ENCODE data around the gene TEN1.
"Not testable (repeated sequence)": the region's sequence is repeated elsewhere in the genome, so short reads cannot be mapped to it uniquely, and the experiment has no call there.

The TEN1 gene

GRCh38 chr17:76027159-76027839 is 48.3 kb downstream of the TEN1 start, which contains the start of gene EVPL:
Gene EVPL (minus strand): TSS chr17:76027306. CDS start chr17:76027198, 108 bp downstream.
- DNase-seq (ENCODE audit: low read depth): no peak

- DNase-seq (ENCODE audit: low read depth): no peak
These were observed 53.2 kb downstream of the TEN1 start for GRCh38 chr17:76032073-76032779.

GRCh38 chr17:76032780-76033108 is 53.7 kb downstream of the TEN1 start:
- no peak for DNase-seq (ENCODE audit: low read depth)

- DNase-seq (ENCODE audit: low read depth): no peak
These were observed 54.1 kb downstream of the TEN1 start for GRCh38 chr17:76033139-76033538.

GRCh38 chr17:76034428-76035350 is 55.6 kb downstream of the TEN1 start:
- DNase-seq (ENCODE audit: low read depth): no peak

- no peak for DNase-seq (ENCODE audit: low read depth)
These were observed 57.6 kb downstream of the TEN1 start for GRCh38 chr17:76036497-76037261.

GRCh38 chr17:76038050-76038449 is 59.0 kb downstream of the TEN1 start:
- DNase-seq (ENCODE audit: low read depth): no peak

- DNase-seq (ENCODE audit: low read depth): no peak
These were observed 60.1 kb downstream of the TEN1 start for GRCh38 chr17:76039121-76039520.

- DNase-seq (ENCODE audit: low read depth): no peak
These were observed 61.3 kb downstream of the TEN1 start for GRCh38 chr17:76040376-76040775.

GRCh38 chr17:76042868-76043267 is 63.8 kb downstream of the TEN1 start:
- DNase-seq (ENCODE audit: low read depth): not testable (repeated sequence)

GRCh38 chr17:76044475-76045007 is 65.5 kb downstream of the TEN1 start:
- not testable (repeated sequence) for DNase-seq (ENCODE audit: low read depth)

GRCh38 chr17:76046064-76046463 is 67.0 kb downstream of the TEN1 start:
- DNase-seq (ENCODE audit: low read depth): no peak

- DNase-seq (ENCODE audit: low read depth): no peak
These were observed 69.1 kb downstream of the TEN1 start for GRCh38 chr17:76048025-76048605.

- DNase-seq (ENCODE audit: low read depth): no peak
These were observed 69.7 kb downstream of the TEN1 start for GRCh38 chr17:76048711-76049110.

- DNase-seq (ENCODE audit: low read depth): no peak
These were observed 70.2 kb downstream of the TEN1 start for GRCh38 chr17:76049239-76049638.

- DNase-seq (ENCODE audit: low read depth): no peak
These were observed 70.9 kb downstream of the TEN1 start for GRCh38 chr17:76049836-76050537.

All from stimulated activated CD8-positive, alpha-beta memory T cell treated with anti-CD3 and anti-CD28 coated beads, Interleukin-12 subunit alpha, Interleukin-12 subunit beta, amount 100 ng/mL, for 4 hours (primary cell).